MM.1S (cell line): ENCODE measurements around the gene NDUFA5.
"Not testable (repeated sequence)": the region's sequence is repeated elsewhere in the genome, so short reads cannot be mapped to it uniquely, and the experiment has no call there.

Experiments
- DNase-seq: peaks from one replicate; pipeline ENCODE4 v3.0.0-alpha.2; 2015
- H2AFZ ChIP-seq: fragments of 300-600 bp; sonication (generic); 2 replicates; pipeline ENCODE4 v1.6.0; 2016; ENCODE audit warnings: antibody characterized with exemption, low read length
- H3F3A ChIP-seq: fragments of 300-600 bp; sonication (generic); 2 replicates; pipeline ENCODE4 v1.6.1; 2016; ENCODE audit warnings: mild to moderate bottlenecking, antibody characterized with exemption, low read length, moderate library complexity, mixed read lengths; ENCODE audit not compliant: insufficient read depth
- H3K27ac ChIP-seq: fragments of 300-600 bp; sonication (generic); 2 replicates; pipeline ENCODE4 v1.5.1; 2016; ENCODE audit warnings: mild to moderate bottlenecking, low read length
- H3K27me3 ChIP-seq: fragments of 300-600 bp; sonication (generic); replicated peaks from 2 replicates; pipeline ENCODE4 v1.6.0; 2016; ENCODE audit warnings: low read length; ENCODE audit not compliant: insufficient read depth
- H3K36me3 ChIP-seq: fragments of 300-600 bp; sonication (generic); replicated peaks from 2 replicates; pipeline ENCODE4 v1.6.1; 2016; ENCODE audit warnings: mild to moderate bottlenecking, low read length, mixed read lengths; ENCODE audit not compliant: insufficient read depth
- H3K4me1 ChIP-seq: fragments of 300-600 bp; sonication (generic); 2 replicates; pipeline ENCODE4 v1.6.1; 2016; ENCODE audit warnings: low read length, mixed read lengths
- H3K4me2 ChIP-seq: fragments of 300-600 bp; sonication (generic); 2 replicates; pipeline ENCODE4 v1.6.0; 2016; ENCODE audit warnings: low read depth, low read length
- H3K4me3 ChIP-seq: fragments of 300-600 bp; sonication (generic); 2 replicates; pipeline ENCODE4 v1.5.1; 2016; ENCODE audit warnings: low read length, mixed read lengths
- H3K79me2 ChIP-seq: fragments of 300-600 bp; sonication (generic); 2 replicates; pipeline ENCODE4 v1.6.1; 2016; ENCODE audit warnings: mixed run types, low read length, mixed read lengths
- H3K9ac ChIP-seq: fragments of 300-600 bp; sonication (generic); 2 replicates; pipeline ENCODE4 v1.6.1; 2016; ENCODE audit warnings: low read length, mixed read lengths
- H3K9me2 ChIP-seq: fragments of 300-600 bp; sonication (generic); replicated peaks from 2 replicates; pipeline ENCODE4 v1.6.1; 2016; ENCODE audit warnings: mild to moderate bottlenecking, low read length, mixed read lengths; ENCODE audit not compliant: insufficient read depth
- H3K9me3 ChIP-seq: fragments of 300-600 bp; sonication (generic); replicated peaks from 2 replicates; pipeline ENCODE4 v1.6.1; 2016; ENCODE audit warnings: mild to moderate bottlenecking, low read length, mixed read lengths; ENCODE audit not compliant: insufficient read depth
- H4K20me1 ChIP-seq: fragments of 300-600 bp; sonication (generic); 2 replicates; pipeline ENCODE4 v1.6.1; 2016; ENCODE audit warnings: mild to moderate bottlenecking, low read length, moderate library complexity, mixed read lengths; ENCODE audit not compliant: insufficient read depth
- EZH2 ChIP-seq: fragments of 300-600 bp; sonication (generic); optimal IDR thresholded peaks from 2 replicates; pipeline ENCODE3; 2017; ENCODE audit warnings: low read depth, mild to moderate bottlenecking, antibody characterized with exemption, low read length, mixed read lengths
- EZH2phosphoT487 ChIP-seq: fragments of 300-600 bp; sonication (generic); IDR thresholded peaks from 2 replicates; pipeline ENCODE4 v1.6.1; 2018; ENCODE audit warnings: antibody characterized with exemption, low read length
- TF ChIP-seq, protein P1 (sequence below): fragments of 300-600 bp; sonication (generic); IDR thresholded peaks from 2 replicates; pipeline ENCODE4 v1.5.1; 2016; ENCODE audit warnings: antibody characterized with exemption, low read length, mixed read lengths

Gene NDUFA5

DNA sequence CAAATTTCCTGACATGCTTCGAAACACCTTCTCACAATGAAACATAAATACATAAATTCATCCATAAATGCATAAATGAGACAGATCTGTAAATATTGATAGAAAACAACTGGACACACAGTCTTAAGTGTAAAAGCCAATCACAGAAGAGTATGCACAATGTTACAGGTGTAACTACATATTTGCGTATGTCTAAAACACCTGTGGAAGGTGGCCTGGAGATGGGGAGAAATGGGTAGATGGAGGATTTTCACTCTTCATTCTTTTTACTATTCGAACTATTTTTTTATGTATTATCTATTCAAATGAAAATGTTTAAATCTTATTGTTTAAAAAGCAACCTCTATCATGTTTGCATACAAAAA, 24.1 kb downstream of the NDUFA5 start:
- Histone ChIP-seq H3K27me3 (peaks cover 19% of the 10 kb centered on the region), H2AFZ (no peak overlapping the region), H3K4me3 (no peak overlapping the region), H3K9me2 (no peaks in the 10 kb centered on the region), H3F3A (peaks cover 11% of the 10 kb centered on the region; the same call in 1 of the 2 replicates), H3K4me1 (peaks cover 5% of the 10 kb centered on the region; the same call in 1 of the 2 replicates), H3K79me2 (no peaks in the 10 kb centered on the region), H3K9me3 (no peaks in the 10 kb centered on the region), H3K27ac (no peak overlapping the region), H3K9ac (no peak overlapping the region), H3K4me2 (no peak overlapping the region; the same call in 1 of the 2 replicates), H3K36me3 (no peaks in the 10 kb centered on the region), H4K20me1 (no peaks in the 10 kb centered on the region)
- TF ChIP-seq EZH2 (no peak), EZH2phosphoT487 (no peak)
- TF ChIP-seq, protein P1, sequence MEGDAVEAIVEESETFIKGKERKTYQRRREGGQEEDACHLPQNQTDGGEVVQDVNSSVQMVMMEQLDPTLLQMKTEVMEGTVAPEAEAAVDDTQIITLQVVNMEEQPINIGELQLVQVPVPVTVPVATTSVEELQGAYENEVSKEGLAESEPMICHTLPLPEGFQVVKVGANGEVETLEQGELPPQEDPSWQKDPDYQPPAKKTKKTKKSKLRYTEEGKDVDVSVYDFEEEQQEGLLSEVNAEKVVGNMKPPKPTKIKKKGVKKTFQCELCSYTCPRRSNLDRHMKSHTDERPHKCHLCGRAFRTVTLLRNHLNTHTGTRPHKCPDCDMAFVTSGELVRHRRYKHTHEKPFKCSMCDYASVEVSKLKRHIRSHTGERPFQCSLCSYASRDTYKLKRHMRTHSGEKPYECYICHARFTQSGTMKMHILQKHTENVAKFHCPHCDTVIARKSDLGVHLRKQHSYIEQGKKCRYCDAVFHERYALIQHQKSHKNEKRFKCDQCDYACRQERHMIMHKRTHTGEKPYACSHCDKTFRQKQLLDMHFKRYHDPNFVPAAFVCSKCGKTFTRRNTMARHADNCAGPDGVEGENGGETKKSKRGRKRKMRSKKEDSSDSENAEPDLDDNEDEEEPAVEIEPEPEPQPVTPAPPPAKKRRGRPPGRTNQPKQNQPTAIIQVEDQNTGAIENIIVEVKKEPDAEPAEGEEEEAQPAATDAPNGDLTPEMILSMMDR: no peak
- no peak for DNase-seq

- H3K79me2 ChIP-seq, H3K9ac ChIP-seq, H2AFZ ChIP-seq, H4K20me1 ChIP-seq, H3K27ac ChIP-seq, DNase-seq, H3K36me3 ChIP-seq, H3K9me3 ChIP-seq, H3K9me2 ChIP-seq, H3K4me1 ChIP-seq: not testable (repeated sequence)
- H3K27me3 ChIP-seq: peaks cover 19% of the 10 kb centered on the region
- 0 out of 2 replicates have a peak overlapping the region, but pooled peaks have one; percentile 17 for H3K4me3 ChIP-seq
- peak overlapping the region; percentile 15; the same call in 1 of the 2 replicates for H3K4me2 ChIP-seq
- H3F3A ChIP-seq: peaks cover 11% of the 10 kb centered on the region; the same call in 1 of the 2 replicates
Observed at GRCh38 chr7:123532788-123533552, 24.6 kb downstream of the NDUFA5 start.

- not testable (repeated sequence) for H3K9ac ChIP-seq, H4K20me1 ChIP-seq, DNase-seq, H3K79me2 ChIP-seq, H3K36me3 ChIP-seq, H2AFZ ChIP-seq, H3K9me3 ChIP-seq, H3K27ac ChIP-seq, H3K9me2 ChIP-seq, H3K4me1 ChIP-seq
- H3K4me3 ChIP-seq: peak overlapping the region; percentile 38; the same call in 1 of the 2 replicates
- peak overlapping the region; percentile 55 for H3K4me2 ChIP-seq
- peaks cover 11% of the 10 kb centered on the region; the same call in 1 of the 2 replicates for H3F3A ChIP-seq
- peaks cover 19% of the 10 kb centered on the region for H3K27me3 ChIP-seq
Observed at GRCh38 chr7:123532343-123532742, 25.3 kb downstream of the NDUFA5 start.

GRCh38 chr7:123530035-123530591, 27.5 kb downstream of the NDUFA5 start:
- not testable (repeated sequence) for H3K9ac ChIP-seq, H3K9me3 ChIP-seq, H3K4me3 ChIP-seq, DNase-seq, H3K79me2 ChIP-seq, H3K27ac ChIP-seq, H2AFZ ChIP-seq, H3K4me2 ChIP-seq, H3K9me2 ChIP-seq, H3K4me1 ChIP-seq, H4K20me1 ChIP-seq, H3K36me3 ChIP-seq
- Histone ChIP-seq H3K27me3 (peaks cover 19% of the 10 kb centered on the region), H3F3A (peaks cover 11% of the 10 kb centered on the region; the same call in 1 of the 2 replicates)
